Measurements from ENCODE around the gene RASGRP4. TPM values are rescaled to one million over a fixed set of nuclear protein-coding genes. Genes with fewer than 3 reads are reported as not detected.

The RASGRP4 gene
- total RNA-seq, 1 donor = 19.3 TPM

GRCh38 chr19:38394488-38394887 lies 31.5 kb downstream of the RASGRP4 start:
- Histone ChIP-seq H3K4me3 (ENCODE audit: low read length) (no peak overlapping the region), H3K9me3 (ENCODE audit: low read depth, low read length) (no peaks in the 10 kb centered on the region), H3K4me1 (ENCODE audit: insufficient read depth, low read length) (peaks cover 10% of the 10 kb centered on the region), H3K27me3 (ENCODE audit: insufficient read depth, low read length) (peaks cover 42% of the 10 kb centered on the region)

- H3K4me1 ChIP-seq (ENCODE audit: insufficient read depth, low read length) = peaks cover 22% of the 10 kb centered on the region
- H3K27me3 ChIP-seq (ENCODE audit: insufficient read depth, low read length) = peaks cover 49% of the 10 kb centered on the region
- no peaks in the 10 kb centered on the region for H3K9me3 ChIP-seq (ENCODE audit: low read depth, low read length)
- H3K4me3 ChIP-seq (ENCODE audit: low read length) = no peak overlapping the region
Measured at GRCh38 chr19:38392707-38393308, 33.2 kb downstream of the RASGRP4 start.

- H3K27me3 ChIP-seq (ENCODE audit: insufficient read depth, low read length) = peaks cover 47% of the 10 kb centered on the region
Measured at GRCh38 chr19:38391911-38392464, 34.0 kb downstream of the RASGRP4 start.

GRCh38 chr19:38389957-38390924 lies 35.8 kb downstream of the RASGRP4 start:
- Histone ChIP-seq H3K4me1 (ENCODE audit: insufficient read depth, low read length) (peaks cover 43% of the 10 kb centered on the region), H3K27me3 (ENCODE audit: insufficient read depth, low read length) (peaks cover 40% of the 10 kb centered on the region), H3K4me3 (ENCODE audit: low read length) (no peak overlapping the region), H3K9me3 (ENCODE audit: low read depth, low read length) (no peaks in the 10 kb centered on the region)

More at GRCh38 chr19:38391911-38392464, 34.0 kb downstream of the RASGRP4 start:
- H3K9me3 ChIP-seq (ENCODE audit: low read depth, low read length) = no peaks in the 10 kb centered on the region
- no peak overlapping the region for H3K4me3 ChIP-seq (ENCODE audit: low read length)
- H3K4me1 ChIP-seq (ENCODE audit: insufficient read depth, low read length) = peaks cover 29% of the 10 kb centered on the region

- Histone ChIP-seq H3K4me3 (ENCODE audit: low read length) (no peak overlapping the region), H3K9me3 (ENCODE audit: low read depth, low read length) (no peaks in the 10 kb centered on the region), H3K4me1 (ENCODE audit: insufficient read depth, low read length) (peaks cover 34% of the 10 kb centered on the region), H3K27me3 (ENCODE audit: insufficient read depth, low read length) (peaks cover 32% of the 10 kb centered on the region)
Measured at GRCh38 chr19:38389101-38389925, 36.7 kb downstream of the RASGRP4 start.

- Histone ChIP-seq H3K9me3 (ENCODE audit: low read depth, low read length) (no peaks in the 10 kb centered on the region), H3K27me3 (ENCODE audit: insufficient read depth, low read length) (peaks cover 25% of the 10 kb centered on the region), H3K4me1 (ENCODE audit: insufficient read depth, low read length) (peaks cover 34% of the 10 kb centered on the region), H3K4me3 (ENCODE audit: low read length) (peak within 1 kb of the TSS; percentile 30)
Measured at GRCh38 chr19:38388349-38389100, 37.5 kb downstream of the RASGRP4 start, which contains the start of gene SPRED3. SPRED3 (plus strand) TSS chr19:38388697; CDS start chr19:38390303, 1,606 bp downstream.

- Histone ChIP-seq H3K4me1 (ENCODE audit: insufficient read depth, low read length) (peaks cover 34% of the 10 kb centered on the region), H3K9me3 (ENCODE audit: low read depth, low read length) (no peaks in the 10 kb centered on the region), H3K27me3 (ENCODE audit: insufficient read depth, low read length) (peaks cover 22% of the 10 kb centered on the region), H3K4me3 (ENCODE audit: low read length) (peak within 1 kb of the TSS; percentile 30)
Measured at GRCh38 chr19:38387550-38388348, 38.3 kb downstream of the RASGRP4 start, which contains the start of gene GGN. GGN (minus strand) TSS chr19:38388034; CDS start chr19:38387261, 773 bp downstream.

- Histone ChIP-seq H3K9me3 (ENCODE audit: low read depth, low read length) (no peaks in the 10 kb centered on the region), H3K4me1 (ENCODE audit: insufficient read depth, low read length) (peaks cover 34% of the 10 kb centered on the region), H3K27me3 (ENCODE audit: insufficient read depth, low read length) (peaks cover 19% of the 10 kb centered on the region), H3K4me3 (ENCODE audit: low read length) (peak overlapping the region; percentile 30)
Measured at GRCh38 chr19:38386971-38387549, 39.0 kb downstream of the RASGRP4 start.

- Histone ChIP-seq H3K9me3 (ENCODE audit: low read depth, low read length) (no peaks in the 10 kb centered on the region), H3K4me3 (ENCODE audit: low read length) (no peak overlapping the region), H3K27me3 (ENCODE audit: insufficient read depth, low read length) (peaks cover 19% of the 10 kb centered on the region), H3K4me1 (ENCODE audit: insufficient read depth, low read length) (peaks cover 34% of the 10 kb centered on the region)
Measured at GRCh38 chr19:38386300-38386970, 39.6 kb downstream of the RASGRP4 start.

GRCh38 chr19:38385804-38386257 lies 40.2 kb downstream of the RASGRP4 start:
- Histone ChIP-seq H3K4me3 (ENCODE audit: low read length) (no peak overlapping the region), H3K9me3 (ENCODE audit: low read depth, low read length) (no peaks in the 10 kb centered on the region), H3K27me3 (ENCODE audit: insufficient read depth, low read length) (peaks cover 15% of the 10 kb centered on the region), H3K4me1 (ENCODE audit: insufficient read depth, low read length) (peaks cover 34% of the 10 kb centered on the region)

- Histone ChIP-seq H3K27me3 (ENCODE audit: insufficient read depth, low read length) (peaks cover 14% of the 10 kb centered on the region), H3K9me3 (ENCODE audit: low read depth, low read length) (no peaks in the 10 kb centered on the region), H3K4me1 (ENCODE audit: insufficient read depth, low read length) (peaks cover 34% of the 10 kb centered on the region), H3K4me3 (ENCODE audit: low read length) (no peak overlapping the region)
Measured at GRCh38 chr19:38385057-38385803, 40.8 kb downstream of the RASGRP4 start.
